Measurements from ENCODE around the gene GLCE.

The GLCE gene

GRCh38 chr15:69217381-69217780, 56.9 kb downstream of the GLCE start:
- H3K9me3 ChIP-seq (replicated peaks; ENCODE audit: low read length), result no peaks in the 10 kb centered on the region
- no peaks in the 10 kb centered on the region for H3K36me3 ChIP-seq (ENCODE audit: insufficient read depth, low read length)
- no peaks in the 10 kb centered on the region for H3K27me3 ChIP-seq (ENCODE audit: control insufficient read depth, insufficient read depth, low read length)
- H3K4me3 ChIP-seq (ENCODE audit: low read length), result no peak overlapping the region
- no peak overlapping the region for H3K4me2 ChIP-seq (ENCODE audit: low read length)
- no peaks in the 10 kb centered on the region for H3K4me1 ChIP-seq (ENCODE audit: control insufficient read depth, insufficient read depth, low read length)
- no peak overlapping the region for H3K9ac ChIP-seq (ENCODE audit: low read depth, low read length)

- Histone ChIP-seq H3K4me1 (ENCODE audit: control insufficient read depth, insufficient read depth, low read length) (no peaks in the 10 kb centered on the region), H3K4me3 (ENCODE audit: low read length) (no peak overlapping the region), H3K36me3 (ENCODE audit: insufficient read depth, low read length) (no peaks in the 10 kb centered on the region), H3K9me3 (replicated peaks; ENCODE audit: low read length) (no peaks in the 10 kb centered on the region), H3K9ac (ENCODE audit: low read depth, low read length) (no peak overlapping the region), H3K27me3 (ENCODE audit: control insufficient read depth, insufficient read depth, low read length) (no peaks in the 10 kb centered on the region), H3K4me2 (ENCODE audit: low read length) (no peak overlapping the region)
Observed at GRCh38 chr15:69219690-69220089, 59.3 kb downstream of the GLCE start.

GRCh38 chr15:69222002-69222474, 61.6 kb downstream of the GLCE start:
- Histone ChIP-seq H3K4me2 (ENCODE audit: low read length) (no peak overlapping the region), H3K9ac (ENCODE audit: low read depth, low read length) (no peak overlapping the region)

GRCh38 chr15:69223083-69223813, 62.8 kb downstream of the GLCE start:
- H3K9me3 ChIP-seq (replicated peaks; ENCODE audit: low read length), result no peaks in the 10 kb centered on the region
- no peak overlapping the region for H3K4me3 ChIP-seq (ENCODE audit: low read length)
- no peaks in the 10 kb centered on the region for H3K27me3 ChIP-seq (ENCODE audit: control insufficient read depth, insufficient read depth, low read length)
- no peaks in the 10 kb centered on the region for H3K4me1 ChIP-seq (ENCODE audit: control insufficient read depth, insufficient read depth, low read length)
- H3K36me3 ChIP-seq (ENCODE audit: insufficient read depth, low read length), result no peaks in the 10 kb centered on the region
- H3K4me2 ChIP-seq (ENCODE audit: low read length), result no peak overlapping the region
- no peak overlapping the region for H3K9ac ChIP-seq (ENCODE audit: low read depth, low read length)

More at GRCh38 chr15:69222002-69222474, 61.6 kb downstream of the GLCE start:
- H3K9me3 ChIP-seq (replicated peaks; ENCODE audit: low read length), result no peaks in the 10 kb centered on the region
- no peaks in the 10 kb centered on the region for H3K27me3 ChIP-seq (ENCODE audit: control insufficient read depth, insufficient read depth, low read length)
- H3K36me3 ChIP-seq (ENCODE audit: insufficient read depth, low read length), result no peaks in the 10 kb centered on the region
- H3K4me3 ChIP-seq (ENCODE audit: low read length), result no peak overlapping the region
- no peaks in the 10 kb centered on the region for H3K4me1 ChIP-seq (ENCODE audit: control insufficient read depth, insufficient read depth, low read length)

GRCh38 chr15:69224383-69224782, 63.9 kb downstream of the GLCE start:
- Histone ChIP-seq H3K36me3 (ENCODE audit: insufficient read depth, low read length) (no peaks in the 10 kb centered on the region), H3K4me2 (ENCODE audit: low read length) (no peak overlapping the region), H3K4me3 (ENCODE audit: low read length) (no peak overlapping the region), H3K4me1 (ENCODE audit: control insufficient read depth, insufficient read depth, low read length) (no peaks in the 10 kb centered on the region), H3K9ac (ENCODE audit: low read depth, low read length) (no peak overlapping the region), H3K27me3 (ENCODE audit: control insufficient read depth, insufficient read depth, low read length) (no peaks in the 10 kb centered on the region), H3K9me3 (replicated peaks; ENCODE audit: low read length) (no peaks in the 10 kb centered on the region)

GRCh38 chr15:69225355-69226022, 65.1 kb downstream of the GLCE start:
- Histone ChIP-seq H3K4me1 (ENCODE audit: control insufficient read depth, insufficient read depth, low read length) (no peaks in the 10 kb centered on the region), H3K4me2 (ENCODE audit: low read length) (no peak overlapping the region), H3K27me3 (ENCODE audit: control insufficient read depth, insufficient read depth, low read length) (no peaks in the 10 kb centered on the region), H3K9me3 (replicated peaks; ENCODE audit: low read length) (no peaks in the 10 kb centered on the region), H3K9ac (ENCODE audit: low read depth, low read length) (no peak overlapping the region), H3K4me3 (ENCODE audit: low read length) (no peak overlapping the region), H3K36me3 (ENCODE audit: insufficient read depth, low read length) (no peaks in the 10 kb centered on the region)

GRCh38 chr15:69226023-69226355, 65.6 kb downstream of the GLCE start:
- H3K27me3 ChIP-seq (ENCODE audit: control insufficient read depth, insufficient read depth, low read length), result no peaks in the 10 kb centered on the region
- no peak overlapping the region for H3K4me3 ChIP-seq (ENCODE audit: low read length)
- no peaks in the 10 kb centered on the region for H3K4me1 ChIP-seq (ENCODE audit: control insufficient read depth, insufficient read depth, low read length)
- H3K9ac ChIP-seq (ENCODE audit: low read depth, low read length), result no peak overlapping the region
- H3K4me2 ChIP-seq (ENCODE audit: low read length), result no peak overlapping the region
- H3K9me3 ChIP-seq (replicated peaks; ENCODE audit: low read length), result no peaks in the 10 kb centered on the region
- H3K36me3 ChIP-seq (ENCODE audit: insufficient read depth, low read length), result no peaks in the 10 kb centered on the region

- Histone ChIP-seq H3K4me2 (ENCODE audit: low read length) (no peak overlapping the region), H3K27me3 (ENCODE audit: control insufficient read depth, insufficient read depth, low read length) (no peaks in the 10 kb centered on the region), H3K9ac (ENCODE audit: low read depth, low read length) (no peak overlapping the region), H3K36me3 (ENCODE audit: insufficient read depth, low read length) (no peaks in the 10 kb centered on the region), H3K4me1 (ENCODE audit: control insufficient read depth, insufficient read depth, low read length) (no peaks in the 10 kb centered on the region), H3K4me3 (ENCODE audit: low read length) (no peak overlapping the region), H3K9me3 (replicated peaks; ENCODE audit: low read length) (no peaks in the 10 kb centered on the region)
Observed at GRCh38 chr15:69232144-69232543, 71.7 kb downstream of the GLCE start.

- Histone ChIP-seq H3K4me2 (ENCODE audit: low read length) (no peak overlapping the region), H3K4me3 (ENCODE audit: low read length) (no peak overlapping the region), H3K36me3 (ENCODE audit: insufficient read depth, low read length) (no peaks in the 10 kb centered on the region), H3K9ac (ENCODE audit: low read depth, low read length) (no peak overlapping the region), H3K4me1 (ENCODE audit: control insufficient read depth, insufficient read depth, low read length) (no peaks in the 10 kb centered on the region), H3K9me3 (replicated peaks; ENCODE audit: low read length) (no peaks in the 10 kb centered on the region), H3K27me3 (ENCODE audit: control insufficient read depth, insufficient read depth, low read length) (no peaks in the 10 kb centered on the region)
Observed at GRCh38 chr15:69232765-69233164, 72.3 kb downstream of the GLCE start.

GRCh38 chr15:69234676-69235075, 74.2 kb downstream of the GLCE start:
- H3K9ac ChIP-seq (ENCODE audit: low read depth, low read length), result no peak overlapping the region
- no peak overlapping the region for H3K4me3 ChIP-seq (ENCODE audit: low read length)
- no peaks in the 10 kb centered on the region for H3K9me3 ChIP-seq (replicated peaks; ENCODE audit: low read length)
- H3K4me2 ChIP-seq (ENCODE audit: low read length), result no peak overlapping the region
- H3K4me1 ChIP-seq (ENCODE audit: control insufficient read depth, insufficient read depth, low read length), result no peaks in the 10 kb centered on the region
- no peaks in the 10 kb centered on the region for H3K27me3 ChIP-seq (ENCODE audit: control insufficient read depth, insufficient read depth, low read length)
- no peaks in the 10 kb centered on the region for H3K36me3 ChIP-seq (ENCODE audit: insufficient read depth, low read length)

- H3K4me3 ChIP-seq (ENCODE audit: low read length), result no peak overlapping the region
- H3K4me1 ChIP-seq (ENCODE audit: control insufficient read depth, insufficient read depth, low read length), result no peaks in the 10 kb centered on the region
- no peaks in the 10 kb centered on the region for H3K27me3 ChIP-seq (ENCODE audit: control insufficient read depth, insufficient read depth, low read length)
- H3K36me3 ChIP-seq (ENCODE audit: insufficient read depth, low read length), result no peaks in the 10 kb centered on the region
- no peaks in the 10 kb centered on the region for H3K9me3 ChIP-seq (replicated peaks; ENCODE audit: low read length)
- H3K9ac ChIP-seq (ENCODE audit: low read depth, low read length), result no peak overlapping the region
- H3K4me2 ChIP-seq (ENCODE audit: low read length), result no peak overlapping the region
Observed at GRCh38 chr15:69236505-69236904, 76.1 kb downstream of the GLCE start.

GRCh38 chr15:69237718-69238117, 77.3 kb downstream of the GLCE start:
- no peak overlapping the region for H3K9ac ChIP-seq (ENCODE audit: low read depth, low read length)
- H3K4me1 ChIP-seq (ENCODE audit: control insufficient read depth, insufficient read depth, low read length), result no peaks in the 10 kb centered on the region
- no peak overlapping the region for H3K4me3 ChIP-seq (ENCODE audit: low read length)
- no peak overlapping the region for H3K4me2 ChIP-seq (ENCODE audit: low read length)
- H3K27me3 ChIP-seq (ENCODE audit: control insufficient read depth, insufficient read depth, low read length), result no peaks in the 10 kb centered on the region
- H3K9me3 ChIP-seq (replicated peaks; ENCODE audit: low read length), result no peaks in the 10 kb centered on the region
- H3K36me3 ChIP-seq (ENCODE audit: insufficient read depth, low read length), result no peaks in the 10 kb centered on the region
